NCI-H1436 treated with DMSO at 0.1 percent for 48 hours (cell line): ENCODE data around the gene CTSF.
A peak's percentile ranks its signal among the peaks of the same experiment; 100 is the strongest.
"Not testable (repeated sequence)": the region's sequence is repeated elsewhere in the genome, so short reads cannot be mapped to it uniquely, and the experiment has no call there.

Experiments
- DNase-seq: peaks from one replicate; lab custom pipeline; 2025; lab: John Stamatoyannopoulos, UW

The CTSF gene

DNA sequence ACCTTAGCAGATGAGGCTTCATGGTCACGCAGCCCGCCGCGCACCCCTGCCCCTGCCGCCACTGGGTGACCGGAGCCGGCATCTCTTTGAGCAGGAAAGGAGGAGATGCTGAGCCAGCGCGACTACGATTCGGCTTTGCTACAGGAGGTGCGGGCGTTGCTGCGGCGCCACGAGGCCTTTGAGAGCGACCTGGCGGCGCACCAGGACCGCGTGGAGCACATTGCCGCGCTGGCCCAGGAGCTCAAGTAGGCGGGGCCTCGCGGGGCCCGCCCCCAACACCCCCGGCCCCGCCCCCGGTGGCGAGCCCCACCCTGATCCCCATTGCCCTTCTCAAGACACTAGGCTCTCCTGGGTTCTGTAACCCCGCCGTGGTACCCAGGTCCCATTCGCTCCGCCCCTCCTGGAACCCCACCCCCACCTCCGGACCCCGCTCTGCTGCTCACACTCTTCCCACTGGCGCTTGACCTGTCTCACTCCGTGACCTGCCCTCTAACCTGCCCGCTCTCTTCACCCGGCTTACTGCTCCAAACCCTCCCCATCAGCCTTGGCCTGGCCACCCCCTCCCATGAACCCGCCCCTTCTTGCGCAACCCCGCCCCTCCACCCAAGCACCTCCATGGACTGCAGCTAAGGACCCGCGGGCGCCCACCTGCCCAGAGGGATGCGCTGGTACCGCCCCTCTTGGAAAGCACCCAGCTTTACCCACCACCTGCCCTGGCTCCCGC is 9.1 kb downstream of the CTSF start:
- no peak for DNase-seq

- DNase-seq = no peak
Measured at GRCh38 chr11:66557733-66558326, 10.6 kb downstream of the CTSF start.

DNA sequence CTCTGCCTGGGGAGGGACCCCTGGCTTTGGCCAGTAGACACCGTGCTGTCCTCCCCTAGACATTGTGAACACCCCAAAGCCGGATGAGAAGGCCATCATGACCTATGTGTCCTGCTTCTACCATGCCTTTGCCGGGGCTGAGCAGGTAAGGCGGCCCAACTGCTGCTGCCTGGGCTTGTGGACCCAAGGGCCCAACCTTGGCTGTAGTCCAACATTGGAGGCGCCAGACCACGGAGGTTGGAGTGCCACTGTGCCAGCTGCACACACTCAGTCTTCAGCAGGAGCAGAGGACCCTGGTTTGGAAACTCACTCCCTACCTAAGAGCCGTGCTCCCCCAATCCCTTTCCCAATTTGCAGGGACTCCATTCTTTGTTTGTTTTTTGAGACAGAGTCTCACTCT is 12.3 kb downstream of the CTSF start:
- no peak for DNase-seq

- no peak for DNase-seq
Measured at GRCh38 chr11:66555416-66555815, 13.0 kb downstream of the CTSF start.

DNA sequence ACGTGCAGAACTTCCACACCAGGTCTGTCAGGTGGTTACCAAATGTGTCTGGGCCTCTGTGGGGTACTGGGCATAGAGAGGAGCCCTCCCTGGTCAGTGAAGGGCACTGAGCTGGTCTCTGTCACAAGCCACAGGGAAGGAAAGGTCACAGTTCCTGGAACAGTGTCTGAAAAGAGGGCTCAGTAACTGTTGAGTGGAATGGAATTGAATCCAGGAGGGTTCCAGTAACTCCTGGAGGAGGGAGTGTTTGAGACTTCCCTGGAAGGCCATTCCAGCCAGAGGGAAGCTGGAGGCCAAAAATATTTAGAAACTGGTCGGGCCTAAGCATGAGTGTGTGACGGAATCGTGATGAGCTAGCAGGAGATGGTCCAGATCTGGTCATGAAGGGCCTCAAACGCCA is 13.8 kb downstream of the CTSF start:
- DNase-seq = no peak

GRCh38 chr11:66550887-66551286 is 17.5 kb downstream of the CTSF start:
- DNase-seq = no peak

GRCh38 chr11:66549696-66550095 is 18.7 kb downstream of the CTSF start:
- DNase-seq = no peak

DNA sequence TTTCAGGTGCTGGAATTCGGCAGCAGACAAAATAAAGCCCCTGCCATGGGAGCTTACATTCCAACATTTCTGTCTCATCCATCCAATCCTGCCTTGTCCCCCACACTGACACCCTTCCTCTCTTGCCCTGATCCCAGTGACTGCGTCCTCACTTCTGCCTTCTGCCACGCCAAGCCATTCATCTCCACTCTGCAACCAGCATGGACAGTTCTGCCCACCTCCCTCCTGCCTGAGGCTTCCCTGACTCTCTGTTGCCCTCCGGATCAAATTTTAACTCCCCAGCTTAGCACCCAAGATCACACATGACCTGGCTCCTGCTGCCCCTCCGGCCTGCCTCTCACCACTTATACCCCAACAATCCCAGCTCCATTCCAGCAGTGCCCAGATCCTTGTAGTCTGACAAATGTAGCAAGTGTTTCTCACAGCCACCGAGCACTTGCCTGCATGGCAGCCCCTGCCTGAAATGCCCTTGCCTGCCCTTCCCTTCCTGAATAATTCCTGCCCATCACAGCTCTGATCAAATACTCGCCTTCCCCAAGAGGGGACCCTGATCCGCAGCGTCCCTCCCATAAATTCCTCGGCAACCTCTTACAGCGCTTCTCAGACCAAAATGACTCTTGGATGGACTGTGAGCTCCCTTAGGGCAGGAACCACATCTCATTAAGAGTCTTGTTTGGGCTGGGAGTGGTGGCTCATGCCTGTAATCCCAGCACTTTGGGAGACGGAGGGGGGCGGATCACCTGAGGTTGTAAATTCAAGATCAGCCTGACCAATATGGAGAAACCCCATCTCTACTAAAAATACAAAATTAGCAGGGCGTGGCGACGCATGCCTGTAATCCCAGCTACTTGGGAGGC is 19.4 kb downstream of the CTSF start:
- DNase-seq = no peak

GRCh38 chr11:66548041-66548440 is 20.4 kb downstream of the CTSF start:
- no peak for DNase-seq

DNA sequence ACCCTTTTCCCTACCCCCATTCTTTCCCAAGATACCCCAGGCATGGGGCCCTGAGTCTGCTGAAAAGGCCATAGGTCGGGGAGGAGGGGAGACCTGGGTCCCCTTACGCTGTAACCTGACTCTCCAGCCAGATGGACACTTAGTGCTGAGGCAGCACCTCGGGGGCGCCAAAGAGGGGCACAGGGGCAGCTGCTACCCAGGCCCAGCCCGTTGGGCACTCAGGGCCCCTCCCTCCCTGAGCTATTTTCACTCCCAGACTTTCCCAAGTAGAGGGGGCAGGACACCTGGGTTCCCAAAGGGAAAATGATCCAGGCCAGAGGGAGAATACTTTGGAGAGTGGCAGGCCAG is 20.8 kb downstream of the CTSF start:
- no peak for DNase-seq

GRCh38 chr11:66546966-66547661 is 21.3 kb downstream of the CTSF start:
- DNase-seq = no peak

GRCh38 chr11:66546368-66546965 is 21.9 kb downstream of the CTSF start, which contains the start of gene ACTN3:
Gene ACTN3 (plus strand): TSS chr11:66546903. CDS start chr11:66546938, 35 bp downstream.
- DNase-seq = no peak

DNA sequence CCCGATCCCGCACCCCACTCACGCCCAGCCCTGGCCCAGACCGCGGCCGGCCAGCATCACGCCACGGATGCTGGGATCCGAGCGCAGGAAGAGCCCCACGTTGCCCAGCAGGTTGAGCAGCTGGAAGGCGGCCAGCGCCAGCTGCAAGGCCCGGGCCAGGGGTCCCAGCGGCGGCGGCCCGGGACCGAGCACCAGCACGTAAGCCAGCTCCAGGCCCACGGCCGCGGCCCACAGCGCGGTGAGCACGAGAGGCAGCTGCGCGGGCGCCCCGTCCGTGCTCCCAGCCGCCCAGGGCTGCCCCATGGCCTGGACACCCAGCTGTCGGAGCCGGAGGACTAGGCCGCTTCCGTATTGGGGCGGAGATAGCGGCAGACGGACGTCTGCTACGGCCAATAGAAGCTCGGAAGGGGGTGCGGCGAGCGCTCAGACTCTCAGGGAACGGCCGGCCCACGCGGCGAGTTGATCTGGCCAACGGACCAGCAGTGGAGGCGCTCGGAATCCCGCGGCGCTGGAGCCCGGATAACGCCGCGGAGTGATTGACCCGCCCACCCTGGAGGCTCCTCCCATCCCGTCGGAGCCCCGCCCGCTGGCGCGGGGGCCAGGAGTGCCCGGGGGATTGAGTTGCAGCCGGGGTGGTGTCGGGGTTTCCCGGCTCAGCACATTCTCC is 22.6 kb downstream of the CTSF start, which contains the start of gene ZDHHC24:
Gene ZDHHC24 (minus strand): TSS at position 348 of the 667 bp plus-strand sequence. CDS start 45 bp downstream, at position 303.
- DNase-seq = peak; percentile 40

- DNase-seq = not testable (repeated sequence)
Measured at GRCh38 chr11:66544952-66545351, 23.5 kb downstream of the CTSF start.

- no peak for DNase-seq
Measured at GRCh38 chr11:66543263-66544107, 24.9 kb downstream of the CTSF start.

DNA sequence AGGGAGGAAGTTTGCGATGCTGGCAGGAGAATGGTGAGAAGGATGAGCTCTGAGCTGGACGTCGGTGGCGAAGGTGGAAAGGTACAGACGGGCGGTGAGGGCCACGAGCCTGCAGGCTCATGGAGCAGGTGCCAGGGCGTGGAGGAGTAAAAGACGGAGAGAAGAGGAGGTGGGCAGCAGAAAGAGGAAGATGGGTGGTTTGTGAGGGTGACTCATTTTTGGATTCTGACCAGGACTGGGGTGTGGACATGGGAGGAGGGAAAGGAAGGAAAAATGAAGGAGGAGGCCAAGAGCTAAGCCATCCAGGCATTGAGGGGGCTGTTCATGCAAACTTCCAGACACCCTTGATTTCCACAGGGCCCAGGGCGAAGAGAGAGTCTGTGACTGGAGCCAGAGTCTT is 26.0 kb downstream of the CTSF start:
- DNase-seq = no peak

DNA sequence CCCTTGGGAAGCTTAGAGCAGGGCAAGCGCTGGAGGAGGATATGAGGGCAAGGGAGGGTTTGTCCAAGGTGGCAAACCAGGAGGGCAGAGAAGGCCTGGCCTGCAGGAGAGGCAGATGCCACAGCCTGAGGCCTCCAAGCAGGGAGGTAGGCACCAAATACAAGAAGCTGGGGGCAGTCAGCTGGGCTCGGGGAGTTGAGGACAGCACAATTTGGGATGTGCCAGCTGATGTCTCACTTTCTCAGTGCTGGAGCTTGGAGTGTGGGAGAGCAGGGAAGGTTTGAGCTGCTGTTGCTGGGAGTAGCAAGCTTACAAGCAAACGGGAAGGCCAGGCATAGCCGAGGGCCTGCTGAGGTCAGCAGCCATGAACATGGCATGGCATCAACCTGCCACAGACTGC is 26.5 kb downstream of the CTSF start:
- no peak for DNase-seq

DNA sequence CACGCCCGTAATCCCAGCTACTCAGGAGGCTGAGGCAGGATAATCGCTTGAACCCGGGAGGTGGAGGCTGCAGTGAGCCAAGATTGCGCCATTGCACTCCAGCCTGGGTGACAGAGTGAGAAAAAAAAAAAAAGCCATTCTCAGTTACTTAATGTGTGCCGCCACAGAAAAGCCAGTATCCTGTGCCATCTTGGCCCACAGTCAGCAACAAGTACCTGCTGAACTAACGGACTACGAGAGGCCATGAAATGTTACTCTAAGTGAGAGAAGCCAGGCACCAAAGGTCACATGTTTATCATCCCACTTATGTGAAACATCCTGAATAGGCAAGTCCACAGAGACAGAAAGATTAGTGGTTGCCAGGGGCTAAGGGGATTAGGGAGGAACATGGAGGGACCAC is 27.8 kb downstream of the CTSF start:
- not testable (repeated sequence) for DNase-seq

DNA sequence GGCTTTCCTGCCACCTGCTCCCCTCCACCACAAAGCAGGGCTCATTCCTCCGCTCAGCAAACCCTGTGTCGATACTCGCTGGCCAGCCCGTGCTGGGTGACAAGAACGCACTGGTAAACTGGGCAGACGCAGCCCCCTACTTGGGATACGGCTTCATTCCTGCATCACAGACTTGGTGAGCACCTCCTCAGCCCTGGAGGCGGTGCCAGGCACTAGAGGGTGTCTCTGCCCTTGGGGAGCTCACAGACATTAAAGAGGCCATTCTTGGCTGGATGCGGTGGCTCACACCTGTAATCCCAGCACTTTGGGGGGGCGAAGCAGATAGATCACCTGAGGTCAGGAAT is 28.6 kb downstream of the CTSF start:
- no peak for DNase-seq

GRCh38 chr11:66539170-66539869 is 29.1 kb downstream of the CTSF start:
- DNase-seq = no peak
